ENCODE results near the gene MKRN2OS.

The MKRN2OS gene

DNA sequence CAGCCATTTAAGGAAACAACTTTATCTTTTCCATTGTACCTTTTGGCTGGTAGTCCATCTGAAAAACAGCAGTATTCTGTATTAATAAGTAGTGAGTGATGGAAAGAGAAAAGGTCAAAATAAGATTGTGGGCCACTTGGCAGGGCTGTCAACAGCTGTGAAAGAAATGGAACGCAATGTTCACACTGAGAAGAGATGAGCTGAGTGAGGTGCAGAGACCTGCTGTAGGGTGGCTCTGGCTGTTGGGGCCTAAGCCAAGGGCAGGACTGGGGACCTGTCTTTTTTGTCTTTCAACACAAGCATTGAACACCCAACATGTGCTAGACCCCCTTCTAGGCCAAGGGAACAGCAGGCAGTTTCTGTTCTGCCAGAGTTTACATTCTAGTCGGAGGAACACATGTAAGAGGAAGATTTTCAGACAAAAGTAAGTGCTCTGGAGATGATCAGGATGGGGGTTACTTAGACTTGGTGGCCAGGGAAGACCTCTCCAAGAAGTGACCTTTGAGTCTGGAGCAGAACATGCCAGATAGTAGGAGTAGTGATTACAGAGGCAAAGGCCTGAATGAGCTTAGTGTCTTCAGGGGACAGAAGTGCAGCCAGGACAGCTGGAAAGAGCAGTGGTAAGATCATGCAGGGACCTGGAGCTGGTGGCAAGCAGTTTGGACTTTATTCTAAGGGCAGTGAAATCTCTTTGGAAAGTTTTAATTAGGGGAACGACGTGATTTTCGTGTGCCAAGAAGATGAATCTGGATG lies 31.4 kb downstream of the MKRN2OS start:
- no peak for DNase-seq (ENCODE audit: low read depth in 2 of 2)

DNA sequence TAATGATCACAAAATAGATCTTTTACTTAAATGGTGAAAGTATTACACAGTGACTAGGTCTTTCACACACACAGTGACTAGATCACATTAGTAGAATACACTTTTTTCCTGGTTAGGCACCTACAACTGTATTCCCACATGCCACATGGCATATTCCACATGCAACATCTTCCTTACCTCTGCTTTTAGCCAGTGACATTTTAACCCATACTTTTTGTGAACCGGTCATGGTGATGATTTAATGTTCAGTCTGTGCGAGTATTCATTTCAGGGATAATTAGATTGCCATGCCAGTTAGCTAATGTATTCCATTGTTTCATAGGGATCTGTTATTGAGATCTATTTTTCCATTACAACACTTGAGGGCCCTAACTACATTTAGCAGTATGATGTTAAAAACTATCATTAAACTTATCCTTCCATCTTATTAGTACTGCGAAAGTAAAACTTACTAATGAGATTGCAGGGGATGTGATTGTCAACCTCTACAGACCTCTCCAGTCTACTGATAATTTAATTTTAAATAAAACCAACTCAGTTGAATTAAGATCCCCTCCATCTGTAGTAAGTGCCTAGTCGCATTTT lies 32.7 kb downstream of the MKRN2OS start:
- DNase-seq (ENCODE audit: low read depth in 2 of 2), result no peak

GRCh38 chr3:12509466-12509865 lies 35.8 kb downstream of the MKRN2OS start:
- no peak for DNase-seq (ENCODE audit: low read depth in 2 of 2)

- DNase-seq (ENCODE audit: low read depth in 2 of 2), result no peak
Observed at GRCh38 chr3:12508291-12508700, 37.0 kb downstream of the MKRN2OS start.

DNA sequence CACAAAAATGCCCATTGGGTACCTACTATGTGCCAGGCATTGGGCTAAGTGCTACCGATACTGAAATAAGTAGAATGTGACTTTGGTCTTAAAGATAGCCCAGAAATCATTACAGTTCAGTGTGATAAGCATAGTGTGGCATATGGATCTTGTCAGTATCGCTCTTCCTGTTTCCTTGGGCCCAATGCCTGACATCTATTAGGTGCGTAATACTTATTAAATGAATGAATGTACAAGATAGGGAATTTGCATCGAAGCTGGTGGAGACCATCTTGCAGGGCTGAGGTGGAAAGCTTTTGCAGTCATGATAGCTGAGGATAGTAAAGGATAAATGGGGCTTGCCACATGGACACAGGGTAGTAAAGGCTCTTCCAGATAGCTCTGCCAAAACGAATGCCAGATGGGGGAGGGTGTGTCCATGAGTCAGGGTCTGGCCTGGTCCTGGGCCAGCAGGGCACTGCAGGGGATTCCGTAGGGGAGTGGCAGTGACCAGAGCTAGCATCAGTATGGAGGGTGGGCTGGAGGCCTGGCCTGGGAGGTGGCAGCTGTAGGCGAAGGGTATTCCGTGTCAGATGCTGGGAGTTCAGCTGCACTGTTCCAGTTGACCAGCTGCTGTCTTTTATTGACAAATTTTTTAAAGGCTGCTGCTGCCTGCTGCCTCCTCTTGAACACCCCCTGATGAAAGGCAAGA lies 37.6 kb downstream of the MKRN2OS start:
- no peak for DNase-seq (ENCODE audit: low read depth in 2 of 2)

DNA sequence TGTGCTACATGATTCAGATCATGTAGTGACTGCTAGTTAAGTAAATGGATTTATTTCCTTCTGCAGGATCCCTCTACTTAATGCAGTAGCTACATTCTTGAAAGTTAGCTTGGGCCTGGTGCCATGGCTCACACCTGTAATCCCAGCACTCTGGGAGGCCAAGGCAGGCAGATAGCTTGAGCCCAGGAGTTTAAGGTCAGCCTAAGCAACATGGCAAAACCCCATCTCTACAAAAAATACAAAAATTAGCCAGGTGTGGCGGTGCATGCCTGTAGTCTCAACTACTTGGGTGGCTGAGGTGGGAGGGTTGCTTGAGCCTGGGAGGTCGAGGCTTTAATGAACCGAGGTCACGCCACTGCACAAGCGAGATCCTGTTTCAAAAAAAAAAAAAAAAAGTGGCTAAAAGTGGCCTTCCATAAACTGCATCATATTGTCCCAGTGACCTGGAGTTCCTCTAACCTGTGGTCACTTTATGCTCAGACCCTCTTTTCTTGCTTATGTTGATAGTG lies 39.0 kb downstream of the MKRN2OS start:
- no peak for DNase-seq (ENCODE audit: low read depth in 2 of 2)

DNA sequence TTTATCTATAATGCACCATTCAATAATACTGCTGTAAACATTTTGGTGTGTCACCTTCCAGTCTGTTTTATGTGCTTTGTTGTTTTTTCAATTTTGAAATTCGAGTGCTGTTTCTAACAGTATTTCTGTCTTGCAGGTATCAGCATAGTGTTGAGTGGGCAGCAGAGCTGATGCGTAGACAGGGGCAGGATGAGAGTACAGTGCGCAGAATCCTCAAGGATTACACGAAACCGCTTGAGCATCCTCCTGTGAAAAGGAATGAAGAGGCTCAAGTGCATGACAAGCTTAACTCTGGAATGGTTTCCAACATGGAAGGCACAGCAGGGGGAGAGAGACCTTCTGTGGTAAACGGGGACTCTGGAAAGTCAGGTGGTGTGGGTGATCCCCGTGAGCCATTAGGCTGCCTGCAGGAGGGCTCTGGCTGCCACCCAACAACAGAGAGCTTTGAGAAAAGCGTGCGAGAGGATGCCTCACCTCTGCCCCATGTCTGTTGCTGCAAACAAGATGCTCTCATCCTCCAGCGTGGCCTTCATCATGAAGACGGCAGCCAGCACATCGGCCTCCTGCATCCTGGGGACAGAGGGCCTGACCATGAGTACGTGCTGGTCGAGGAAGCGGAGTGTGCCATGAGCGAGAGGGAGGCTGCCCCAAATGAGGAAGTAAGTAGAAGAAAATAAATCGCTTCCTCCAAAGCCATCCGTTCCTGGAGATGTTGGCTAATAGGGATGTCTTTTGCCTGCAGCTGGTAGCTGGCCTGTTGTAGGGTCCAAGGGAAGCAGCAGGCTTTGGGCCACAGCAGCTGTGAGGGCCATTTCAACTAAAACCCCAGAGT lies 42.0 kb downstream of the MKRN2OS start:
- no peak for DNase-seq (ENCODE audit: low read depth in 2 of 2)

- no peak for DNase-seq (ENCODE audit: low read depth in 2 of 2)
Observed at GRCh38 chr3:12501360-12502020, 43.8 kb downstream of the MKRN2OS start.

GRCh38 chr3:12499474-12499873 lies 45.8 kb downstream of the MKRN2OS start:
- no peak for DNase-seq (ENCODE audit: low read depth in 2 of 2)

- no peak for DNase-seq (ENCODE audit: low read depth in 2 of 2)
Observed at GRCh38 chr3:12496453-12496761, 48.9 kb downstream of the MKRN2OS start.

GRCh38 chr3:12495749-12496452 lies 49.4 kb downstream of the MKRN2OS start:
- DNase-seq (ENCODE audit: low read depth in 2 of 2), result no peak

DNA sequence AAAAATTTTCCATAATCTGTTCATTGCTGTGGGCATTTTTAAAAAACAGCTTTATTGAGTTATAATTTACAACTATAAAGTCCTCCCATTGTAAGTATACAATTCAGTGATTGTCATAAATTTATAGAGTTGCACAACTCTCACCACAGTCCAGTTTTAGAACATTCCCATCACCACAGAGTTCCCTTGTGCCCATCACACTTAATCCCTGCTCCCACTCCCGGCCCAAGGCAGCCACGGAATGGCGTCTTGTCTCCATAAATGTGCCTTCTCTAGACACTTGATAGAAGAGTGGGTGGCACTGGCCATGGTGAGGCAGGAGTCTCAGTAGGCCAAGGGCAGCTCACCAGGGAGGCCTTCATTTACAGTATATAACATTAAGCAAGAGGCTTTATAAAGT lies 54.8 kb downstream of the MKRN2OS start:
- DNase-seq (ENCODE audit: low read depth in 2 of 2), result no peak

DNA sequence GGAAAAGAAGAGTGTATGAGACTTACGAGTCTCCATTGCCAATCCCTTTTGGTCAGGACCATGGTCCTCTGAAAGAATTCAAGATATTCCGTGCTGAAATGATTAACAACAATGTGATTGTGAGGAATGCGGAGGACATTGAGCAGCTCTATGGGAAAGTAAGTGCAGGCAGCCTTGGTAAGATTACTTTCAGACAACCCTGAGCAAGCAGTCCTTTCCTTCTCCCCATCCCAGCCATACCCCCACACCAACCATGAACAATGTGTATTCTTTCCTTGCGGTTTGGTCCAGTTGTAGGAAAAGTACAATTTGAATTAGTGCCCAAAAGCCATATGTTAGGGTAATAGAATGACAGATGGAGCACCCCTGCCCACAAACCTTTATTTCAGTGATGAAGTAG lies 55.5 kb downstream of the MKRN2OS start:
- no peak for DNase-seq (ENCODE audit: low read depth in 2 of 2)

Measured in stimulated activated CD8-positive, alpha-beta memory T cell treated with anti-CD3 and anti-CD28 coated beads, Interleukin-7, amount 100 ng/mL, for 1 hour (primary cell).